ENCODE results near the gene SAA4. TPM values are rescaled to one million over a fixed set of nuclear protein-coding genes. Genes with fewer than 3 reads are reported as not detected.
"Not testable (repeated sequence)": the region's sequence is repeated elsewhere in the genome, so short reads cannot be mapped to it uniquely, and the experiment has no call there.

SAA4 gene
- total RNA-seq, 1 experiment from 2014 or later: not detected

- not testable (repeated sequence) for DNase-seq (ENCODE audit: low read depth)
Measured at GRCh38 chr11:18189476-18190245, 46.9 kb downstream of the SAA4 start.

DNA sequence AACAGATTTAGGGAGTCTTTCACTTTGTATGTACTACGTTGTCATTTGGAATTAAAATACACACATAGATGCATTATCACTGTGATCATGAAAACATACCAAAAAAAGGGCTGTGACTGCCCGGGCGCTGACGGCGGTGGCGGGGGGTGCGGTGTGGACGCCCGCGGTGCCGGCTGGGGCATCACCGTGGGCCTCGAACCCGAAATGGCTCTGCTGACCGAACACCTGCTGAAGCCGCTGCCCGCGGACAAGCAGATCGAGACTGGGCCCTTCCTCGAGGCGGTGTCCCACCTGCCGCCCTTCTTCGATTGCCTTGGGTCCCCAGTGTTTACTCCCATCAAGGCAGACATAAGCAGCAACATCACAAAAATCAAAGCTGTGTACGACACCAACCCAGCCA lies 47.8 kb downstream of the SAA4 start:
- no peak for DNase-seq (ENCODE audit: low read depth)

Other genes starting within 250 kb of the SAA4 start
- 12.7 and 31.7 TPM in 2 replicates for gene SERGEF, start 223.8 kb downstream of the SAA4 start, total RNA-seq (2014; rRNA removed; shearing (Covaris generic))
- gene TPH1, start 190.5 kb downstream of the SAA4 start, total RNA-seq (2014; rRNA removed; shearing (Covaris generic)): 0.06 and 5.6 TPM in 2 replicates
- gene SAAL1, start 130.7 kb downstream of the SAA4 start, total RNA-seq (2014; rRNA removed; shearing (Covaris generic)): 62.7 and 72.7 TPM in 2 replicates
- not detected in 2 replicates for gene MRGPRX3, start 104.2 kb downstream of the SAA4 start, total RNA-seq (2014; rRNA removed; shearing (Covaris generic))
- not detected in 2 replicates for gene MRGPRX4, start 64.0 kb downstream of the SAA4 start, total RNA-seq (2014; rRNA removed; shearing (Covaris generic))
- gene SAA2, start 11.9 kb upstream of the SAA4 start, total RNA-seq (2014; rRNA removed; shearing (Covaris generic)): 3.0 TPM in 1 of 2 replicates, not detected in the other
- gene SAA1, start 29.5 kb upstream of the SAA4 start, total RNA-seq (2014; rRNA removed; shearing (Covaris generic)): 0.69 TPM in 1 of 2 replicates, not detected in the other
- gene HPS5, start 85.3 kb upstream of the SAA4 start, total RNA-seq (2014; rRNA removed; shearing (Covaris generic)): 32.1 and 32.9 TPM in 2 replicates
- 70.4 and 78.8 TPM in 2 replicates for gene GTF2H1, start 85.8 kb upstream of the SAA4 start, total RNA-seq (2014; rRNA removed; shearing (Covaris generic))
- gene LDHA, start 157.8 kb upstream of the SAA4 start, total RNA-seq (2014; rRNA removed; shearing (Covaris generic)): 452 and 487 TPM in 2 replicates
- not detected in 2 replicates for gene LDHC, start 175.5 kb upstream of the SAA4 start, total RNA-seq (2014; rRNA removed; shearing (Covaris generic))
- 0.11 TPM in 1 of 2 replicates, not detected in the other for gene LDHAL6A, start 219.1 kb upstream of the SAA4 start, total RNA-seq (2014; rRNA removed; shearing (Covaris generic))

Measured in Daoy (cell line).